Testis (tissue), 5 donors: ENCODE data around the gene ASB8. TPM values are rescaled to one million over a fixed set of nuclear protein-coding genes. Genes with fewer than 3 reads are reported as not detected.
A peak's percentile ranks its signal among the peaks of the same experiment; 100 is the strongest.

Experiments
- DNase-seq: peaks from one replicate; pipeline ENCODE4 v3.0.0-alpha.2; 2019
- H3K27ac ChIP-seq, 2 donors: fragments of 200-600 bp; sonication (generic); one replicate each; pipeline ENCODE4 v1.5.1; 2019
- H3K27me3 ChIP-seq: fragments of 200-600 bp; sonication (generic); one replicate; pipeline ENCODE4 v1.5.1; 2019
- H3K36me3 ChIP-seq: fragments of 200-600 bp; sonication (generic); one replicate; pipeline ENCODE4 v1.5.1; 2017; ENCODE audit warnings: low read depth; ENCODE audit errors: missing control alignments
- H3K4me1 ChIP-seq: fragments of 200-600 bp; sonication (generic); one replicate; pipeline ENCODE4 v1.5.1; 2019
- H3K4me3 ChIP-seq, 2 donors: fragments of 200-600 bp; sonication (generic); one replicate each; pipeline ENCODE4 v1.5.1; 2017 to 2019
- H3K9me3 ChIP-seq: fragments of 200-600 bp; sonication (generic); one replicate; pipeline ENCODE4 v1.5.1; 2017
- POLR2A ChIP-seq: fragments of 450-650 bp; IDR thresholded peaks from one replicate; pipeline ENCODE4 v1.6.1; 2017; ENCODE audit warnings: antibody characterized with exemption, mild to moderate bottlenecking, moderate library complexity
- WGBS, 2 donors: methylation state at CpG; one replicate each; pipeline ENCODE4 v1.1.5; 2018; 5-methylcytosine and 5-hydroxymethylcytosine counted together
- intact Hi-C: fragments of 100-400 bp; cut with DNase I; formaldehyde crosslinking; loops from one replicate; pipeline ENCODE4 v1.15.1; 2023; ENCODE audit warnings: low total_unique reads
- long read RNA-seq, 2 donors: transcript quantifications; one replicate each; lab custom pipeline, GENCODE V29; 2026
- polyA plus RNA-seq: library from polyadenylated mRNA; stranded (reverse); fragments of 350-450 nt; fragmentation: Illumina TruSeq; extraction: RNeasy Lipid Tissue Mini Kit (QIAGEN cat#74804); gene quantifications from one replicate; pipeline ENCODE4 v1.2.3, GENCODE V29; 2014; ENCODE audit warnings: low read depth, low replicate concordance; ENCODE audit not compliant: insufficient read depth
- total RNA-seq, 2 donors: library from RNA; depleted of rRNA; stranded (reverse); fragments of >200 nt; gene quantifications; one replicate each; pipeline ENCODE4 v1.2.3, GENCODE V29; 2016
- TF ChIP-seq, protein P1 (sequence below), 3 experiments: fragments of 450-650 bp in 2 of 3; fragments of 200-600 bp in 1 of 3; sonication (generic) in 1 of 3; IDR thresholded peaks; one replicate each; pipeline ENCODE4 v1.5.1; 2016 to 2019; ENCODE audit warnings: antibody characterized with exemption in 3 of 3, mild to moderate bottlenecking in 2 of 3, moderate library complexity in 1 of 3

The ASB8 gene, protein sequence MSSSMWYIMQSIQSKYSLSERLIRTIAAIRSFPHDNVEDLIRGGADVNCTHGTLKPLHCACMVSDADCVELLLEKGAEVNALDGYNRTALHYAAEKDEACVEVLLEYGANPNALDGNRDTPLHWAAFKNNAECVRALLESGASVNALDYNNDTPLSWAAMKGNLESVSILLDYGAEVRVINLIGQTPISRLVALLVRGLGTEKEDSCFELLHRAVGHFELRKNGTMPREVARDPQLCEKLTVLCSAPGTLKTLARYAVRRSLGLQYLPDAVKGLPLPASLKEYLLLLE
- total RNA-seq, result 10 to 100 TPM; 34.7 to 55.4 TPM
- 46.8 TPM for polyA plus RNA-seq
- long read RNA-seq, donor 1, transcript ASB8-201 (4 exons, 2,615 nt), result major isoform, 12 of 17 reads
- long read RNA-seq, donor 1, partial matches to known transcripts, result 0 of 17 reads
- long read RNA-seq, donor 1, other reads (novel, unspliced or antisense), result 0 of 17 reads
- long read RNA-seq, donor 2, transcript ASB8-201 (4 exons, 2,615 nt), result major isoform, 6 of 9 reads
- long read RNA-seq, donor 2, partial matches to known transcripts, result 0 of 9 reads
- long read RNA-seq, donor 2, other reads (novel, unspliced or antisense), result 0 of 9 reads

GRCh38 chr12:48157018-48157888 is at the start of gene ASB8:
Gene ASB8 (minus strand): TSS chr12:48157515. CDS start chr12:48153496, 4,019 bp downstream.
- H3K4me1 ChIP-seq, result peaks cover 14% of the 10 kb centered on the region
- no peak for TF ChIP-seq POLR2A
- TF ChIP-seq, protein P1, sequence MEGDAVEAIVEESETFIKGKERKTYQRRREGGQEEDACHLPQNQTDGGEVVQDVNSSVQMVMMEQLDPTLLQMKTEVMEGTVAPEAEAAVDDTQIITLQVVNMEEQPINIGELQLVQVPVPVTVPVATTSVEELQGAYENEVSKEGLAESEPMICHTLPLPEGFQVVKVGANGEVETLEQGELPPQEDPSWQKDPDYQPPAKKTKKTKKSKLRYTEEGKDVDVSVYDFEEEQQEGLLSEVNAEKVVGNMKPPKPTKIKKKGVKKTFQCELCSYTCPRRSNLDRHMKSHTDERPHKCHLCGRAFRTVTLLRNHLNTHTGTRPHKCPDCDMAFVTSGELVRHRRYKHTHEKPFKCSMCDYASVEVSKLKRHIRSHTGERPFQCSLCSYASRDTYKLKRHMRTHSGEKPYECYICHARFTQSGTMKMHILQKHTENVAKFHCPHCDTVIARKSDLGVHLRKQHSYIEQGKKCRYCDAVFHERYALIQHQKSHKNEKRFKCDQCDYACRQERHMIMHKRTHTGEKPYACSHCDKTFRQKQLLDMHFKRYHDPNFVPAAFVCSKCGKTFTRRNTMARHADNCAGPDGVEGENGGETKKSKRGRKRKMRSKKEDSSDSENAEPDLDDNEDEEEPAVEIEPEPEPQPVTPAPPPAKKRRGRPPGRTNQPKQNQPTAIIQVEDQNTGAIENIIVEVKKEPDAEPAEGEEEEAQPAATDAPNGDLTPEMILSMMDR (IDR thresholded peaks at IDR 0.05), result peak; percentile 40 to 74 (median 69)
- H3K4me3 ChIP-seq, result peak within 1 kb of the TSS; percentile 85 to 86
- 0 to 1% methylated on average over 24 to 56 of the region's 56 CpGs for WGBS, 2 donors
- peak within 1 kb of the TSS; percentile 70 to 87 for H3K27ac ChIP-seq
- no peaks in the 10 kb centered on the region for H3K9me3 ChIP-seq
- intact Hi-C loops, result no loop called here
- no peaks in the 10 kb centered on the region for H3K36me3 ChIP-seq
- peak; percentile 99 for DNase-seq
- H3K27me3 ChIP-seq, result no peaks in the 10 kb centered on the region

DNA sequence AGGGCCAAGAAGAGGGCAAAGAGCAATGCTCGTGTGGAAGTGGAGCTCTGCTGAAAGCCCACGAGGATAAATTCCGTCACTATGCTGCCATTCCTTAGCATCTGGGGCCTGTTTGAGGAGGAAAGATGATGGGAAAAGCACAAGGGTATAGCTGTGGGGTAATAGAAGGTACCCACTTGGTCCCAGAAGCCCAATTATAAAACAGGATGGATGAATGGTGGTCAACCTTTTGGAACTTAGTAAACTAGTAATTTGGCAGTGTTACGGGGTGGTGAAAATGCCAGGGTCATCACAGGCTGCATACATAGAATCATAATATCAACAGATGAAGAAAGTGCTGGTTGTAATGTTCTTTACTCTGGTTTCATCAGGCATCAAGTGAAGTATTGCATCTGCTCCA is 45.9 kb upstream of the ASB8 start, which contains the start of gene OR10AD1:
OR10AD1 (minus strand) TSS at position 101 of the 400 bp plus-strand sequence; CDS start at position 101, 0 bp downstream.
- DNase-seq, result no peak
- Histone ChIP-seq H3K4me3 (no peak within 1 kb of the TSS), H3K9me3 (no peaks in the 10 kb centered on the region), H3K36me3 (no peaks in the 10 kb centered on the region), H3K4me1 (peaks cover 5% of the 10 kb centered on the region), H3K27ac (no peak within 1 kb of the TSS), H3K27me3 (no peaks in the 10 kb centered on the region)
- intact Hi-C loops, result no loop called here
- no peak for TF ChIP-seq POLR2A
- TF ChIP-seq, protein P1 (IDR thresholded peaks at IDR 0.05), result no peak
- WGBS, 2 donors, result 86 to 92% methylated on average over 4 of the region's 4 CpGs

DNA sequence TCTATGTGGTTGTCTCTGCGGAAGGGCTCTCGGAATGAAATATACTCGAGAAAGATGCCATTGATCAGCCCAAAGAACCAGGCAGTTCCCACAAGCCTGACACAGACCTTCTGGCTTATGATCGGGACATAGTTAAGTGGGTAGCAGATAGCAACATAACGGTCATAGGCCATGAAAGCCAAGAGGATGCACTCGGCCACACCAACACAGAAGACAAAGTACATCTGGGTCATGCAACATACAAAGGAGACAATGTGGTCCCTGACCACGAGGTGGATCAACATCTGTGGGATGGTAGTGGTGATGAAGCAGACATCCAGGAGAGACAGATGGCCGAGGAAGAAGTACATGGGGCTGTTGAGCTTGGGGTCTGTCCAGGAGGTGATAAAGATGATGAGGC is 45.5 kb upstream of the ASB8 start:
- intact Hi-C loops, result no loop called here
- no peak for DNase-seq
- no peak overlapping the region for H3K27ac ChIP-seq
- H3K4me3 ChIP-seq, result no peak overlapping the region
- 93 to 94% methylated on average over 8 of the region's 8 CpGs for WGBS, 2 donors
- H3K27me3 ChIP-seq, result no peaks in the 10 kb centered on the region
- no peaks in the 10 kb centered on the region for H3K36me3 ChIP-seq
- H3K4me1 ChIP-seq, result peaks cover 5% of the 10 kb centered on the region
- TF ChIP-seq POLR2A, result no peak
- TF ChIP-seq, protein P1 (IDR thresholded peaks at IDR 0.05), result no peak
- no peaks in the 10 kb centered on the region for H3K9me3 ChIP-seq

DNA sequence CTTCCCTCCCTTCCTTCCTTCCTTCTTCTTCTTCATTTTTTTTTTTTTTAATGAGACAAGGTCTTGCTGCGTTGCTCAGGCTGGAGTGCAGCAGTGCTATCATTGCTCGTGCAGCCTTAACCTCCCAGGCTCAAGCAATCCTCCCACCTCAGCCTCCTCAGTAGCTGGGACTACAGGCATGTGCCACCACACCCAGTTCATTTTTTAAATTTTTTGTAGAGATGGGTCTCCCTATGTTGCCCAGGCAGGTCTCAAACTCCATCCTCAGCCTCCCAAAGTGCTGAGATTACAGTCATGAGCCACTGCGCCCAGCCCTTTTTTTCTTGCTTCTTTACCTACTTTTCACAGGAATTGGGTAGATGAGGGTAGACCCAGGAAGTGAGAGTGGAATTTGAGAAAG is 44.2 kb upstream of the ASB8 start:
- TF ChIP-seq, protein P1 (IDR thresholded peaks at IDR 0.05), result no peak
- no peak for TF ChIP-seq POLR2A
- no peak for DNase-seq
- 76 to 77% methylated on average over 3 of the region's 3 CpGs for WGBS, 2 donors
- Histone ChIP-seq H3K27ac (no peak overlapping the region), H3K27me3 (no peaks in the 10 kb centered on the region), H3K36me3 (no peaks in the 10 kb centered on the region), H3K4me1 (peaks cover 5% of the 10 kb centered on the region), H3K9me3 (no peaks in the 10 kb centered on the region), H3K4me3 (no peak overlapping the region)
- intact Hi-C loops, result no loop called here
